ENCODE measurements around the gene GATD1.

- TF ChIP-seq SUZ12 (IDR thresholded peaks at IDR 0.05; ENCODE audit: extremely low read depth, insufficient read depth, insufficient read length), result no peak
- TF ChIP-seq ZNF274 (IDR thresholded peaks at IDR 0.05; ENCODE audit: low read depth, low read length), result no peak
Observed at GRCh38 chr11:793556-793955, 16.3 kb upstream of the GATD1 start.

Data from NT2/D1 (cell line).